Activated T-cell treated with anti-CD3 and anti-CD28 coated beads for 1 hour (primary cell): ENCODE measurements around the gene CCK.
"Not testable (repeated sequence)": the region's sequence is repeated elsewhere in the genome, so short reads cannot be mapped to it uniquely, and the experiment has no call there.

Experiments used
- DNase-seq: peaks from one replicate; pipeline ENCODE4 v3.0.0-alpha.2; 2020; ENCODE audit warnings: low read depth

Gene CCK

GRCh38 chr3:42266085-42266484 lies at the start of gene CCK:
TSS of gene CCK (minus strand) at chr3:42266185. CDS start at chr3:42263630, 2,555 bp downstream.
- no peak for DNase-seq

- DNase-seq = no peak
Measured at GRCh38 chr3:42314411-42314810, 48.4 kb upstream of the CCK start.

GRCh38 chr3:42308651-42309050 lies 42.7 kb upstream of the CCK start:
- no peak for DNase-seq

- no peak for DNase-seq
Measured at GRCh38 chr3:42306499-42306898, 40.5 kb upstream of the CCK start.

- DNase-seq = no peak
Measured at GRCh38 chr3:42302924-42303634, 37.1 kb upstream of the CCK start.

GRCh38 chr3:42301446-42302175 lies 35.6 kb upstream of the CCK start:
- no peak for DNase-seq

GRCh38 chr3:42300778-42301177 lies 34.8 kb upstream of the CCK start:
- DNase-seq = no peak

- no peak for DNase-seq
Measured at GRCh38 chr3:42300013-42300412, 34.0 kb upstream of the CCK start.

GRCh38 chr3:42298259-42298658 lies 32.3 kb upstream of the CCK start:
- no peak for DNase-seq

- DNase-seq = no peak
Measured at GRCh38 chr3:42292009-42292408, 26.0 kb upstream of the CCK start.

- DNase-seq = no peak
Measured at GRCh38 chr3:42290966-42291714, 25.2 kb upstream of the CCK start.

- DNase-seq = no peak
Measured at GRCh38 chr3:42289026-42289425, 23.0 kb upstream of the CCK start.

- DNase-seq = no peak
Measured at GRCh38 chr3:42288385-42288784, 22.4 kb upstream of the CCK start.

- not testable (repeated sequence) for DNase-seq
Measured at GRCh38 chr3:42287423-42287822, 21.4 kb upstream of the CCK start.

- DNase-seq = no peak
Measured at GRCh38 chr3:42277676-42278075, 11.7 kb upstream of the CCK start.

GRCh38 chr3:42276141-42277132 lies 10.5 kb upstream of the CCK start:
- no peak for DNase-seq

- DNase-seq = no peak
Measured at GRCh38 chr3:42275217-42275616, 9.2 kb upstream of the CCK start.

GRCh38 chr3:42274266-42274665 lies 8.3 kb upstream of the CCK start:
- no peak for DNase-seq

- DNase-seq = no peak
Measured at GRCh38 chr3:42273361-42273760, 7.4 kb upstream of the CCK start.

GRCh38 chr3:42271786-42272185 lies 5.8 kb upstream of the CCK start:
- DNase-seq = no peak

GRCh38 chr3:42270561-42270960 lies 4.6 kb upstream of the CCK start:
- DNase-seq = no peak

GRCh38 chr3:42269647-42270046 lies 3.7 kb upstream of the CCK start:
- DNase-seq = no peak
